Fibroblast of lung (primary cell): Measurements from ENCODE around the gene POLR3G. TPM values are rescaled to one million over a fixed set of nuclear protein-coding genes. Genes with fewer than 3 reads are reported as not detected.

Experiments
- DNase-seq, 2 donors: peaks; one replicate each; pipeline versions ENCODE4 v3.0.0 to v3.0.0-alpha.2; 2010; ENCODE audit warnings: low read depth in 2 of 2
- H2AFZ ChIP-seq: 2 replicates; pipeline ENCODE4 v1.5.1; 2012; ENCODE audit warnings: low read length, control low read depth, inconsistent platforms
- H3K27ac ChIP-seq: 2 replicates; pipeline ENCODE4 v1.5.1; 2011; ENCODE audit warnings: low read length, control low read depth; ENCODE audit not compliant: insufficient read depth
- H3K27me3 ChIP-seq: 2 replicates; pipeline ENCODE4 v1.5.1; 2011; ENCODE audit warnings: mild to moderate bottlenecking, low read length; ENCODE audit not compliant: control insufficient read depth, insufficient read depth
- H3K36me3 ChIP-seq: 2 replicates; pipeline ENCODE4 v1.5.1; 2011; ENCODE audit warnings: low read length; ENCODE audit not compliant: control insufficient read depth, insufficient read depth
- H3K4me1 ChIP-seq: 2 replicates; pipeline ENCODE4 v1.5.1; 2011; ENCODE audit warnings: low read length; ENCODE audit not compliant: control insufficient read depth, insufficient read depth; ENCODE audit errors: extremely low read depth
- H3K4me2 ChIP-seq: 2 replicates; pipeline ENCODE4 v1.5.1; 2011; ENCODE audit warnings: low read length, control low read depth; ENCODE audit not compliant: insufficient read depth; ENCODE audit errors: extremely low read depth
- H3K4me3 ChIP-seq, 4 experiments: fragments of 200-600 bp in 1 of 4; sonication (generic) in 1 of 4; replicated peaks in 1 of 4; 2 replicates each; pipeline ENCODE4 v1.5.1; 2011 to 2016; ENCODE audit warnings: low read length in 4 of 4, low read depth in 3 of 4, mild to moderate bottlenecking in 3 of 4, control low read depth in 2 of 4, inconsistent platforms in 1 of 4, mixed read lengths in 1 of 4; ENCODE audit not compliant: insufficient read depth in 1 of 4; ENCODE audit errors: control extremely low read depth in 1 of 4
- H3K79me2 ChIP-seq: 2 replicates; pipeline ENCODE4 v1.5.1; 2012; ENCODE audit warnings: mild to moderate bottlenecking, low read length, inconsistent platforms; ENCODE audit not compliant: control insufficient read depth, insufficient read depth
- H3K9ac ChIP-seq: 2 replicates; pipeline ENCODE4 v1.5.1; 2011; ENCODE audit warnings: mild to moderate bottlenecking, low read length, control low read depth; ENCODE audit not compliant: insufficient read depth
- H3K9me3 ChIP-seq: 2 replicates; pipeline ENCODE4 v1.5.1; 2012; ENCODE audit warnings: low read depth, low read length; ENCODE audit not compliant: control insufficient read depth, insufficient read depth
- H4K20me1 ChIP-seq: 2 replicates; pipeline ENCODE4 v1.5.1; 2011; ENCODE audit warnings: low read length; ENCODE audit not compliant: control insufficient read depth, insufficient read depth; ENCODE audit errors: extremely low read depth
- EZH2 ChIP-seq: IDR thresholded peaks from 2 replicates; pipeline ENCODE4 v1.5.1; 2012; ENCODE audit warnings: low read length, control low read depth, mild to moderate bottlenecking; ENCODE audit errors: missing control alignments
- polyA plus RNA-seq, 2 donors: library from polyadenylated mRNA; depleted of rRNA in 1 of 2; stranded (reverse) in 1 of 2; unstranded in 1 of 2; fragments of >200 nt; gene quantifications; 2 replicates each; pipeline ENCODE4 v1.2.1, GENCODE V29; 2011 to 2012; ENCODE audit warnings: missing spikeins in 1 of 2
- total RNA-seq: library from RNA; depleted of rRNA; stranded (reverse); fragments of >200 nt; gene quantifications from 2 replicates; pipeline ENCODE4 v1.2.1, GENCODE V29; 2014
- TF ChIP-seq, protein P1 (sequence below), 2 donors: IDR thresholded peaks in 1 of 2; conservative IDR thresholded peaks in 1 of 2; 1 replicate in 1 of 2; 2 replicates in 1 of 2; pipeline ENCODE4 v1.5.1; 2011 to 2012; ENCODE audit warnings: low read length in 2 of 2, control low read depth in 1 of 2, inconsistent platforms in 1 of 2, low read depth in 1 of 2, mild to moderate bottlenecking in 1 of 2

POLR3G gene
- total and polyA plus RNA-seq, 2 donors (not counting 1 experiment from before 2014, with no cell fraction given), result 5.6 to 9.1 TPM

DNA sequence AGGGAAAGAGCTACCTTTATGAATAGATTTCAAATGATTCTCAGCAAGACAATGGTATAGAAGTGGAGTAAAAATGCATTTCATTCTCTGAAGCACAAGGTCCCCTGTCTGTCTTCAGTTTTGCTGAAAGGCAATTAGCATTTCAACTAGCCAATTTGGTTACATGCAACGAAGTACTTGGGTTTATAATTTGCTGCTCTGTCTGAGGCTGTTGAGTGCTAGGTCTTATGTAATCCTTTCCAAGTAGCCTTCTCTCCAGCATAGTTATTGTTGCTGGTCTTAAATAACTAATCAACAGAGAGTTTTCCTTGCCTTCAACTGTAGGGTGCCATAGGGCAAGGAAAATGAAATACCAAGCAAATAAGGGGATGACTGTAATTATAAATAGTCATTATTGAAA lies 88.4 kb downstream of the POLR3G start:
- TF ChIP-seq EZH2, result no peak
- TF ChIP-seq, protein P1, sequence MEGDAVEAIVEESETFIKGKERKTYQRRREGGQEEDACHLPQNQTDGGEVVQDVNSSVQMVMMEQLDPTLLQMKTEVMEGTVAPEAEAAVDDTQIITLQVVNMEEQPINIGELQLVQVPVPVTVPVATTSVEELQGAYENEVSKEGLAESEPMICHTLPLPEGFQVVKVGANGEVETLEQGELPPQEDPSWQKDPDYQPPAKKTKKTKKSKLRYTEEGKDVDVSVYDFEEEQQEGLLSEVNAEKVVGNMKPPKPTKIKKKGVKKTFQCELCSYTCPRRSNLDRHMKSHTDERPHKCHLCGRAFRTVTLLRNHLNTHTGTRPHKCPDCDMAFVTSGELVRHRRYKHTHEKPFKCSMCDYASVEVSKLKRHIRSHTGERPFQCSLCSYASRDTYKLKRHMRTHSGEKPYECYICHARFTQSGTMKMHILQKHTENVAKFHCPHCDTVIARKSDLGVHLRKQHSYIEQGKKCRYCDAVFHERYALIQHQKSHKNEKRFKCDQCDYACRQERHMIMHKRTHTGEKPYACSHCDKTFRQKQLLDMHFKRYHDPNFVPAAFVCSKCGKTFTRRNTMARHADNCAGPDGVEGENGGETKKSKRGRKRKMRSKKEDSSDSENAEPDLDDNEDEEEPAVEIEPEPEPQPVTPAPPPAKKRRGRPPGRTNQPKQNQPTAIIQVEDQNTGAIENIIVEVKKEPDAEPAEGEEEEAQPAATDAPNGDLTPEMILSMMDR (conservative IDR thresholded peaks at IDR 0.05 in 1 of 2, IDR thresholded peaks at IDR 0.05 in 1 of 2; ENCODE audit: low read depth in 1 of 2, low read length in 2 of 2), result no peak
- Histone ChIP-seq H3K9me3 (no peaks in the 10 kb centered on the region), H3K36me3 (no peaks in the 10 kb centered on the region), H3K4me1 (no peaks in the 10 kb centered on the region), H3K79me2 (no peaks in the 10 kb centered on the region), H4K20me1 (no peaks in the 10 kb centered on the region), H3K27me3 (peaks cover 11% of the 10 kb centered on the region), H3K9ac (no peak overlapping the region), H3K4me2 (no peak overlapping the region), H3K4me3 (no peak overlapping the region), H2AFZ (no peak overlapping the region), H3K27ac (no peak overlapping the region)
- DNase-seq, result no peak

Other genes starting within 250 kb of the POLR3G start
- gene CETN3, start 65.1 kb upstream of the POLR3G start, total RNA-seq, result 11.6 and 14.9 TPM in 2 replicates
- 14.2 and 15.6 TPM in 2 replicates for gene CETN3, start 65.1 kb upstream of the POLR3G start, polyA plus RNA-seq
- 2.6 and 4.0 TPM in 2 replicates for gene MBLAC2, start 93 bp upstream of the POLR3G start, total RNA-seq
- gene MBLAC2, start 93 bp upstream of the POLR3G start, polyA plus RNA-seq, result 2.6 and 3.0 TPM in 2 replicates
- gene LYSMD3, start 54.7 kb downstream of the POLR3G start, total RNA-seq, result 14.9 and 17.0 TPM in 2 replicates
- gene LYSMD3, start 54.7 kb downstream of the POLR3G start, polyA plus RNA-seq, result 22.3 and 30.0 TPM in 2 replicates
- under 0.01 and 0.17 TPM in 2 replicates for gene ADGRV1, start 83.9 kb downstream of the POLR3G start, total RNA-seq
- 0.06 and 0.15 TPM in 2 replicates for gene ADGRV1, start 83.9 kb downstream of the POLR3G start, polyA plus RNA-seq